Right ventricle myocardium superior (tissue), 1 donor: ENCODE measurements around the gene RPL6. TPM values are rescaled to one million over a fixed set of nuclear protein-coding genes. Genes with fewer than 3 reads are reported as not detected.
"Not testable (repeated sequence)": the region's sequence is repeated elsewhere in the genome, so short reads cannot be mapped to it uniquely, and the experiment has no call there.

ENCODE experiments used
- ATAC-seq: fragments of 200-7000 bp; cut with Tn5 transposase; one replicate; pipeline ENCODE4 v1.9.1; 2020; ENCODE audit warnings: mild to moderate bottlenecking; ENCODE audit not compliant: poor library complexity
- DNase-seq: peaks from one replicate; pipeline ENCODE4 v3.0.0-alpha.2; 2020
- intact Hi-C: fragments of 100-400 bp; cut with DNase I; formaldehyde crosslinking; loops from one replicate; pipeline ENCODE4 v1.11.2; 2022
- long read RNA-seq: library from polyadenylated mRNA; unstranded; transcript quantifications from one replicate; pipeline ENCODE4 v2.0.0, GENCODE V29; 2021
- total RNA-seq: library from RNA; stranded (reverse); fragmentation: NEBNext Ultra II Directional; extraction: Animal tissue kit (Norgen Biotek cat#: 25700); gene quantifications from one replicate; pipeline ENCODE4 v1.2.1, GENCODE V29; 2021
- donor health status: DM: no; HTN: yes; CAD: no; lungs with severe emphysema.

Gene RPL6
- 532 TPM for total RNA-seq
- long read RNA-seq, transcript RPL6-201 (7 exons, 947 nt), result major isoform, 275 of 370 reads
- long read RNA-seq, partial matches to known transcripts, result 88 of 370 reads
- long read RNA-seq, other reads (novel, unspliced or antisense), result 3 of 370 reads

- intact Hi-C loops, result no loop called here
- DNase-seq (peak; percentile 79), ATAC-seq (peak; percentile 96)
These were observed at the start of gene RPL6 for GRCh38 chr12:112409064-112409905. Gene RPL6, minus strand, starts transcription at chr12:112409605. Its CDS starts 949 bp downstream, at chr12:112408656.

DNA sequence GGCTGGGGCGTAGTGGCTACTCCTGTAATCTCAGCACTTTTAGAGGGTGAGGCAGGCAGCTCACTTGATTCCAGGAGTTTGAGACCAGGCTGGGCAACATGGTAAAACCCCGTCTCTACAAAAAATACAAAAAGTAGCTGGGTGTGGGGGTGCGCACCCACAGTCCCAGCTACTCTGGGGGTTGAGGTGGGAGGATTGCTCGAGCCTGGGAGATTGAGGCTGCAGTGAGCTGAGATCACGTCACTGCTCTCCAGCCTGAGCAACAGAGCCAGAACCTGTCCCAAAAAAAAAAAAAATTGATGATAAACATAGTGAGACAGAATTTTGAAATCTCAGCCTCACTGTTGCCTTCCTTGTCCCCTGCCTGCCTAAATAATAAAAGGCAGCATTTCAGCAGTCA lies 49.3 kb upstream of the RPL6 start:
- intact Hi-C loops, result no loop called here
- DNase-seq (no peak), ATAC-seq (no peak)

- ATAC-seq (no peak), DNase-seq (no peak)
- intact Hi-C loops, result no loop called here
These were observed 48.9 kb upstream of the RPL6 start for GRCh38 chr12:112458330-112458729.

GRCh38 chr12:112457142-112457541 lies 47.7 kb upstream of the RPL6 start:
- DNase-seq, intact Hi-C loops, ATAC-seq: not testable (repeated sequence)

- DNase-seq (no peak), ATAC-seq (no peak)
- intact Hi-C loops, result no loop called here
These were observed 46.6 kb upstream of the RPL6 start for GRCh38 chr12:112456029-112456428.

- DNase-seq (no peak), ATAC-seq (no peak)
- intact Hi-C loops, result no loop called here
These were observed 41.3 kb upstream of the RPL6 start for GRCh38 chr12:112450725-112451124.

DNA sequence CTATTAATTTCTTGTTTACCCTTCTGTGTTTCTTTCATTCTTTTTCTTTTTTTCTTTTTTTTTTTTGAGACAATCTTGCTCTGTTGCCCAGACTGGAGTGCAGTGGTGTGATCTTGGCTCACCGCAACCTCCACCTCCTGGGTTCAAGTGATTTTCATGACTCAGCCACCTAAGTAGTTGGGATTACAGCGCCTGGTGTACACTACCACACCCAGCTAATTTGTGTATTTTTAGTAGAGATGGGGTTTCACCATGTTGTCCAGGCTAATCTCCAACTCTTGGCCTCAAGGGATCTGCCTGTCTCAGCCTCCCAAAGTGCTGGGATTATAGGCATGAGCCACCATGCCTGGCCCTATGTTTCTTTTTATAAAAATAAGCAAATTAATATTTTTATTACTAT lies 38.8 kb upstream of the RPL6 start:
- DNase-seq, intact Hi-C loops, ATAC-seq: not testable (repeated sequence)

DNA sequence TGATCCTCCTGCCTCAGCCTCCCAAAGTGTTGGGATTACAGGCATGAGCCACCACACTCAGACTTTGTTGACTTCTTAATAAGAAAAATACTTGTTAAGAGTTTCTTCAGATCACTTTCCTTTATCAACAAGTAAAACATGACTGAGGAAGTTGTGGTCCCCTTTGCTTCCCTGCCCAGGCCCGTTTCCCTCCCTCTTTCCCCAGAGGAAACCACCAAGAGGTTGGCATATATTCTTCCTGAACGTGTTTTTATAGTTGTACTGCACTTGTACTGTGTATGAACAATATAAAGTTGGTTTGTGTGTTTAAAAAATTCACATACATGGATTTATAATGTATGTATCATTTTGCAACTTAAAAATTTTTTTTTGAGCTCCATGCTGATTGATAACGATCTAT lies 37.7 kb upstream of the RPL6 start:
- intact Hi-C loops, result no loop called here
- no peak for ATAC-seq

GRCh38 chr12:112446008-112446725 lies 36.8 kb upstream of the RPL6 start:
- ATAC-seq (no peak), DNase-seq (no peak)
- intact Hi-C loops, result no loop called here

More for the DNA sequence above, 37.7 kb upstream of the RPL6 start:
- no peak for DNase-seq

GRCh38 chr12:112443916-112444315 lies 34.5 kb upstream of the RPL6 start:
- DNase-seq (no peak), ATAC-seq (no peak)
- intact Hi-C loops, result no loop called here

- intact Hi-C loops, DNase-seq, ATAC-seq: not testable (repeated sequence)
These were observed 31.2 kb upstream of the RPL6 start for GRCh38 chr12:112440653-112441052.

DNA sequence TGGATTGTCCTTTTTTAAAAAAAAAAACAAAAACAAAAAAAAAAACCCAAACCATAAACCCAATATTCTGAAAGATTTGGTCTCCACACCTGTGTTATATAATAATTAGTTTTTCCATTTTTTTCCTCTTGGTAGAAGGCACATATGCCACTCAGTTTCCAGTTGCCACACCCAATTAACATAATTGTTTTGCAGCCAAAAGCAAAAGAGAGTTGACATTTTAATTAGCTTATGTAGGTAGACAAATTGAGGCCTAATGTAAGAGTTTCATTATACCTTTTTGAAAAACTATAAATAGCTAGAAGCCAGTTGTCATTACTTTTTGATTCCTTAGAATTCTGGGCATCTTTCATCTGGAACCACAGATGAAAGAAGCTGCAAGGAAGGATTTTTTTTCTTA lies 30.4 kb upstream of the RPL6 start:
- DNase-seq (no peak), ATAC-seq (no peak)
- intact Hi-C loops, result no loop called here

DNA sequence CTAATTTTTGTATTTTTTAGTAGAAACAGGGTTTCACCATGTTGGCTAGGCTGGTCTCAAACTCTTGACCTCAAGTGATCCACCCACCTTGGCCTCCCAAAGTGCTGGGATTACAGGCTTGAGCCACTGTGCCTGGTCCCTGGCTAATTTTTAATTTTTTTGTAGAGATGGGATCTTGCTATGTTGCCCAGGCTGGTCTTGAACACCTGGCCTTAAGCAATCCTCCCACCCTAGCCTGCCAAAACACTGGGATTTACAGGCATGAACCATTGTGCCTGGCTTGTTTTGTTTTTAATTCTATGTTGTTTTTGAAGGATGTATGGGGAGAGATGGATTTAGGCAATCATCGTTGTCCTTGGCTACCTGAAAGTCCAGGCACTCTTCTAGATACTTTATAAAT lies 29.2 kb upstream of the RPL6 start:
- DNase-seq, ATAC-seq, intact Hi-C loops: not testable (repeated sequence)

- intact Hi-C loops, result no loop called here
- ATAC-seq, result no peak
These were observed 24.1 kb upstream of the RPL6 start for GRCh38 chr12:112433551-112433950.

DNA sequence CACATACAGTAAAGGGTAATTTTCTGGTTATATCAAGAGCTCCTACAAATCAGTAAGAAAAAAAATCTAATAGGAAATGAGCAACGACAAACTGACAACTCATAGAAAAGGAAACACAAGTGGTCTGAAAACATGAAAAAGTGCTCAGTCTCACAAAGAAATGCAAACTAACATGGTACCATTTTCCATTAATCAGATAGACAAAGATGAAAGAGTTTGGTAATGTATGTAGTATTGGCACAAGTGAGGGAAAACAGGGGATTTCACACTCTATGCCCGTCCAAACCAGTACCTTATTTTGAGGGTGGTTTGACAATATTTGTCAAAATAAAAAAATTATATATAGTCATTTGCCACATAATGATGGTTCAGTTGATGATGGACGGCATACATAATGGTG lies 22.6 kb upstream of the RPL6 start:
- intact Hi-C loops, result no loop called here
- DNase-seq (no peak), ATAC-seq (no peak)

More at GRCh38 chr12:112433551-112433950, 24.1 kb upstream of the RPL6 start:
- DNase-seq, result no peak

- no peak for DNase-seq
These were observed 21.5 kb upstream of the RPL6 start for GRCh38 chr12:112430929-112431328.

DNA sequence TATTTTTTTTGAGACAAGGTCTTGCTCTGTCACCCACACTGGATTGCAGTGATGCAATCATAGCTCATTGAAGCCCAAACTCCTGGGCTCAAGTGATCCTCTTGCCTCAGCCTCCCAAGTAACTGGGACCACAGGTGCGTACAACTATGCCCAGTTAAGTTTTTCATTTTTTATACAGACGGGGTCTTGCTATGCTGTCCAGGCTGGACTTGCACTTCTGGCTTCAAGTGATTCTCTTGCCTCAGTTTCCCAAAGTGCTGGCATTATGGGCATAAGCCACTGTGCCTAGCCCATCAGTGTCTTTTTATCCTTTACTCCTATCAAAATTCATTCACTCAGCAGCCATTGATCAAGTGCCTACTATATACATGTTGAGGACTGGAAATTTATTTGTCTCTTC lies 18.4 kb upstream of the RPL6 start:
- DNase-seq (no peak), ATAC-seq (no peak)
- intact Hi-C loops, result no loop called here

More at GRCh38 chr12:112430929-112431328, 21.5 kb upstream of the RPL6 start:
- ATAC-seq, result no peak
- intact Hi-C loops, result no loop called here

DNA sequence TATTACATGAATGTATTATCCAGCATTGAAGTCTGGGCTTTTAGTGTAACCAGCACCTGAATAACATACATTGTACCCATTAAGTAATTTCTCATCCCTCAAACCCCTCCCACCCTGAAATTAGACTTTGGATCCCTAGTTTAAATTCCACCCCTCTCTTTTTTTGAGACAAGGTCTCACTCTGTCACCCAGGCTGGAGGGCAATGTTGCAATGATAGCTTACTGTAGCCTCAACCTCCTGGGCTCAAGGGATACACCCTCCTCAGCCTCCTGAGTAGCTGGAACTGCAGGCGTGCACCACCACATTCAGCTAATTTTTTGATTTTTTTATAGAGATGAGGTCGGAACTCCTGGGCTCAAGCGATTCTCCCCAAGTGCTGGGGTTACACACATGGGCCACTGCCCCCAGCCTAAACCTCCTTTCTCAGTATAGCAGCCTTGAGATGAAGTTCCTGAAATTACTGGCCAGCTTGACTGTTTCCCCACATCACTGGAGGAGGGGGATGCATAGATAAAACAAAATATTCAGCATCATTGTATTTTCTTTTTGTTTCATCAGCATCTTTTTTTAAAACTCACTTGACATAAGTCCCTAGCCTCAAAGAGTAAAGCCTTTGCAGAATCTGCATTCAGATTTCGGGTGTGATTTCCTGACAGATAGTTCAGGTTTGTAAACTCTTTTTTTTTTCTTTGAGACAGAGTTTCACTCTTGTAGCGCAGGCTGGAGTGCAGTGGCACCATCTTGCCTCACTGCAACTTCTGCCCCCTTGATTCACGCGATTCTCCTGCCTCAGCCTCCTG lies 16.4 kb upstream of the RPL6 start:
- intact Hi-C loops, result no loop called here
- DNase-seq (no peak), ATAC-seq (no peak)

- ATAC-seq, result no peak
These were observed 14.7 kb upstream of the RPL6 start for GRCh38 chr12:112424126-112424525.

More at GRCh38 chr12:112424126-112424525, 14.7 kb upstream of the RPL6 start:
- DNase-seq, result no peak
- intact Hi-C loops, result no loop called here
